ENCODE measurements around the gene USH1C.

The USH1C gene

DNA sequence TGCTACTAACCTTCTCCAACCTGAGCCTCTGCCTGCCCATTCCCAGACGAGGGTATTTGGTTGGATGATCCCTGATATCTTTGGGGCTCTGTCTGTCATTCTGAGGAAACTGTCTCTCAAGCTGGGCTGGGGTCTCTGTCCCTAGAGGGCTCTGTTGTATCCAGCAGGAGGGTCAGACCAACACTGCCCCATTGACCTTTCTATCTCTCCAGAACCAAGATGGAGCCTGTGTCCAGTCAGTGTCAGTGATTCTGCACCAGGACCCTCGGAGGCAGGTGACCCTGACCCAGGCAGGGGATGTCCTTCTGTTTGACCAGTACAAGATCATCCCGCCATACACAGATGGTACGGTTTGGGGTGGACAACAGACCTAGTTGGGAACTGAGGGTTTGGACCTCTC lies 24.7 kb upstream of the USH1C start:
- DNase-seq: no peak

DNA sequence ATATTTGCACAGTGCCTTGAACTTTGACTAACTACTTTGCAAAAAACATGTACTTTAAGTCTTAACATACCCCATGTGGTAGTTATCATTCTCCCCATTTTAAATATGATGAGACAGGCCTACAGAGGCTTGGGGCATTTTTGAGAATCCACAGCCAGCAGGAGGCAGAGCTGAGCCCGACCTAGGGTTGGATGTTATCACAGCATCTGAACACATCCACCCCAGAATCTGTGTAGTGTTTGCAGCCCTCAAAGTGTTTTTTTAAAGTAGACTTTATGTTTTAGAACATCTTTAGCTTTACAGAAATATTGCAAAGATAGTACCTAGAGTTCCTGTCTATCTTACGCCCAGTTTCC lies 20.4 kb upstream of the USH1C start:
- no peak for DNase-seq

DNA sequence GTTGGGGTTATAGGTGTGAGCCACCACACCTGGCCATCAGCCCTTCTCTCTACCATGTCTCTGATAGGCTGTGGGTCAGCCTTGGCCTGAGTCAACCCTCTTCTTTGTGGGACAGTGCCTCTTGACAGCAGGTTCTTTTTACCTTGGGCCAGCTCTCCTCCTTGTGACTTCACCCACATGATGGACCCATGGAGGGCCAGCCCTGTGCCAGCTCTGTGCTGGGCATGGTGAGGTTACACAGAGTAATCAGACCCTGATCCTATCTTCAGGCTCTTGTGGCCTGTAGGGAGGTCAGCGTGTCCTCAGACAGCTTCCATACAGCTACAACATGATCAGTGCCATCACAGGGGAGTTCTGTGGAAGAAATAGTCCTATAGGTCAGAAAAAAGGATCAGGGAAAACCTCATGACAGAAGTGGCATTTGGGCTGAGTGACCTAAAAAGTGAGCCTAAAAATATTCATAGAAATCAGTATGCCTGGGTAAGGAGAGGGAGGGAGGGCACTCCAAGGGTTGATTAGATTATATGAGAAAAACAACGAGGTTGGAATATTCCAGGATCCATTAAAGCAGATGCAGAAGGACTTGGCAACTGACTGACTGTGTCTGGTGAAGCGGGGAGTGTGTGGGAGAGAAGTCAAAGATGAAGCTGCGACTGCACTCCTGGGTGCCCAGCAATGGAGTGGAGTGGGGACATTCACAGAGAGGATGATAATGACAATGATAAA lies 19.9 kb upstream of the USH1C start:
- DNase-seq: no peak

DNA sequence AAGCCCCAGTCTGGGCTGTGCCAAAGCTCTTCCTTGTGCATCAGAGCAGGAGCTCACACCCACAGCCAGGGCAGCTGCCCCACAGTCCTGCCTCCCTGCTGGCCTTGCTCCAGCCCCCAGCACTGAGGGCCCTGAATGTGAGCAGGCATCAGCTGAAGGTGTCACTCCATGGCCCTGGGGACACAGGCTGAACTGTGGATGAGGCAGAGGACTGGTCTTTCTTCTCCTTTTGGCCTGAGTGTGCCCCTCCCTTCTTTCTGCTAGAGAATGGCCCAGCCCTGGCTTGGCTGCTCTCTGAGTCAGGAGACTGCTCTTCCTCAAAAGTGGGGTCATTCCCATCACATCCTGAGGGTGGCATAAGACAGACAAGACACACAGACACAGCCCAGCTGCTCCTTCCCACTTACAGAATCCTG lies 19.0 kb upstream of the USH1C start:
- no peak for DNase-seq

DNA sequence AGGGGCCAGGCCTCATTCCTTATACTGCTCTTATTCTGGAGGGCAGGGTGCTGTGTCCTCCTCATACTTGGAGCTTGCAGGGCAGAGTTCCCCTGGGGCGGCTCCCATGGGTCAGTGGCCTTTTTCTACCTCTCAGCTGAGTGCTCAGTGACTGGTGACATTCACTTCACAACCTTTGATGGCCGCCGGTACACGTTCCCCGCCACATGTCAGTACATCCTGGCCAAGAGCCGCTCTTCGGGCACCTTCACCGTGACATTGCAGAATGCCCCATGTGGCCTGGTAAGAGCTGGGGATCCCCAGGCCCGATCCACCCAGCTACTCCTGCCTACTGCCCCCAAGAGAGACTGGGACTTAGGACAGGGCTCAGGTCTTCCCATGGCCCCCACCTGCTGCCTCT lies 17.3 kb upstream of the USH1C start:
- DNase-seq: no peak

DNA sequence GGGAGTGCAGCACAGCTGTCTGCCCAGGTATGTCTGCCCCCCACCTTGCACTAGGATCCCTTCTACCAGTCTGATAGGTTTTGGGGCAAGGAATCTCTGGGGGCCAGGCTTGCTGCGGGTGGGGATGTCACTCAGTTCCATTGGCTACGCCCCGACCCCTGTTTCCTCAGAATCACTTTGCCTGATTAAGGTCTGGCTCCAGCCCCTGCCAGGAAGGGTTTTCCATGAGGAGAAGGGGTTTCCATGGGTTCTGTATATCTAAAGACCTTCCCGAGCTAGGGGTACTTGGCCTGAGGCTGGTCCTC lies 16.8 kb upstream of the USH1C start:
- DNase-seq: no peak

- DNase-seq: no peak
Measured at GRCh38 chr11:17560281-17561110, 16.3 kb upstream of the USH1C start.

DNA sequence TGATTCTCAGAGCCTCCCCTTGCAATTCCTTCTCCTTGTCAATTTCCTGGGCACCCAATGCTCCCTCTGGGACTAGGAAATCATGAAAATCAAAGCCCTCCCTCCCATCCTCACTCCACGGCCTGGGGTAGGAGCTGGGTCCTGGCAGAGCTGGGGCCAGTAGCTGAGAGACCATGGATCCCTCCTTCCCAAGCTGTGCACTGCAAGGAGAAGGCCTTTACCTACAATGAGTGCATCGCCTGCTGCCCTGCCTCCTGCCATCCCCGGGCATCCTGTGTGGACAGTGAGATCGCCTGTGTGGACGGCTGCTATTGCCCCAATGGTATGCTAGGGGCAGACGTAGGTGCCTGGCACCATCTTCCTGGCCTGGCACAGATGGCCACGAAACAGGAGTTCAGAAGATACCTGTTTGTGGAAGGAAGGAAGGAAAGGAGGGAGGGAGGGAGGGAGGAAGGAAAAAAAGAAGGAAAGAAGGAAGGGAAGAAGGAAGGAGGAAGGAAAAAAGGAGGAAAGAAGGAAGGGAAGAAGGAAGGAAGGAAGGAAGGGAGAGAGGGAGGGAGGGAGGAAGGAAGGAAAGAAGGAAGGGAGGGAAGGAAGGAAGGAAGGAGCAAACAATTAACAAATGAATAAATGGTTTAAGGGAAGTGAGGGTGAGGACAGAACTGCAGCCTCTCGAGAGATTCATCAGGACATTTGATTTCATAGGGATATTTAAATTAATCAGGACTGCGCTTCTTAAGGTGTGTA lies 15.3 kb upstream of the USH1C start:
- no peak for DNase-seq

DNA sequence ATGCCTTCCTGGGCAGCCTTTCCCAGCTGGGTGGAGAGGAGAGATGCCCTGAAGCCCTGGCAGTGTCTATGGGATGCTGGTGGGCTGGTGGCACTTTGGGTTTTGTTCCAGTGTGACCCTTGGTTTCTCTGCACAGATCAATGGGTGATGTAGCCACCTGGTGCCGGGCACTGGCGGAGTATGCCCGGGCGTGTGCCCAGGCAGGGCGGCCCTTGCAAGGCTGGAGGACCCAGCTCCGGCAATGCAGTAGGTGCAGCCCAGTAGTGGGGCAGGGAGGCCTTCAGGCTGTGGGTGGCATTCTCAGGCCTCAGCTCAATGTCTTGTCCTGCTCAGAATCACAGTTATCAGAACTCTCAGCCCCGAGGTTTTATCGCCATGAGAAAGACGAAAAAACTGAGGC lies 14.7 kb upstream of the USH1C start:
- DNase-seq: no peak

- DNase-seq: no peak
Measured at GRCh38 chr11:17558025-17558780, 14.0 kb upstream of the USH1C start.

- DNase-seq: no peak
Measured at GRCh38 chr11:17556999-17557398, 12.8 kb upstream of the USH1C start.

DNA sequence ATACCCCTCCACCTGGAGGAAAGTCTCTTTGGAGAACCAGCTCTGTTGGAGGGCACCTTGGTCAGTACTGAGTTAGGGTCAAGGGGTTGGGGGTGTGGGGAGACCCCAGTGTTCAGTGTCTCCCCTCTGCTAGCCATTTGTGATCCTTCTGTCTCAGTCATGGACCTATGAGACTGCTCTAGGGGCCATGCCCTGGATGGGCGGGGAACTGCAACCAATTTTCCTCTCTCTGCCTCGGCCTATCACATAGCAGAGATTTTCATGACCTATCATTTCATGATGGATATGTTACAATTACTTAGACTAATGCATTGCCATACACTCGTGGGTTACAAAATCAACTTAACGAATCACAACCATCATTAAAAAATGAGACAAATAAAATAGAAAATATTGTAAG lies 10.3 kb upstream of the USH1C start:
- no peak for DNase-seq

GRCh38 chr11:17553249-17553546 lies 9.0 kb upstream of the USH1C start:
- no peak for DNase-seq

DNA sequence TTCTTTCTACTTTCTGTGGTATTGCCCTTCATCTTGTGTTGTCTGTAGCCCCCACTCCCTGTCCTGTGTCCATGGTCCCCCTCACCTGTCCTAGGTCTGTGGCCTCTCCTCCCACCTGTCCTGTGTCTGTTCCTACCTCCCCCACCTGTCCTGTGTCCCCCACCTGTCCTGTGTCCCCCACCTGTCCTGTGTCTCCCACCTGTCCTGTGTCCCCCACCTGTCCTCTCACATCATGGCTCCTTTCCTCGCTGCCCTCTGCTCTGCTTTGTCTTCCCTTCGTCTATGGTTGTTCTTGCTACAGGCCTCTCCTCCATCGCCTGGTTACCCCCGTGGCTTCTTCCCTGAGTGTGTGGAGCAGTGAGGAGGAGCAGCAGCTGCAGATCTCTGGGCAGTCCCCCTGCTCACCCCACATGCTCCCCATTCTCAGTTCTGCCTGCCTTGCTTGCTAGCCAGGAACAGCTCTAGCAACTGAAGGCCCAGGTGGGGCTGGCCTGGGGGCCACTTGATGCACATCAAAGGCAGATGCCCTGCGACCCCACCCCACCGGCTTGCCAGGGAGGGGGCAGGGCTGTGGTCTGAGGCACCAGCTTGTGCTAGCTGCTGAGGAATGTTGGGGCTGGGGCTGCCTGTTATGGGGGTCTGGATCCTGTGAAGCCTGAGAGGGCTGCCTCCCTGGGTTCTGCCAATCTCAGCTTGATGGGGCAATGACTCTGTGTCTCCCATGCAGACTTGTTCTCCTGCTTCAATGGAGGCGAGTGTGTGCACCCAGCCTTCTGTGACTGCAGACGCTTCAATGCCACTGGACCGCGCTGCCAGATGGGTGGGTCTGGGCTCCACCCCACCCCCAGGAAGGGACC lies 8.4 kb upstream of the USH1C start:
- DNase-seq: no peak

DNA sequence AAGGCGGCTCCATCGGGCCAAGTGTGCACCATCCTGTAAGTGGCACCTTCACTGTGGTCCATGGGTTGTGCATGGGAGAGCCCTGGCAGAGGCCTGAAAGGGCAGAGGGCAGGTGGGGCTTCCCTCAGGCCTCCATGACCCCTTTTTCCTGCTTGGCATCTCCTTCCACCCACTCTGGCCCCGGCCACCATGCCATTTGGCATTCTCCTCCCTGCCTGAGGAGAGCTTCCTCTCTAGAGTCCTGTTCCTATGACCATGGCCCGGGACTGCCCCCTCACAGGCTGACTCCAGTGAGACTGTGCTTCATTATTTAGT lies 7.8 kb upstream of the USH1C start:
- DNase-seq: no peak

DNA sequence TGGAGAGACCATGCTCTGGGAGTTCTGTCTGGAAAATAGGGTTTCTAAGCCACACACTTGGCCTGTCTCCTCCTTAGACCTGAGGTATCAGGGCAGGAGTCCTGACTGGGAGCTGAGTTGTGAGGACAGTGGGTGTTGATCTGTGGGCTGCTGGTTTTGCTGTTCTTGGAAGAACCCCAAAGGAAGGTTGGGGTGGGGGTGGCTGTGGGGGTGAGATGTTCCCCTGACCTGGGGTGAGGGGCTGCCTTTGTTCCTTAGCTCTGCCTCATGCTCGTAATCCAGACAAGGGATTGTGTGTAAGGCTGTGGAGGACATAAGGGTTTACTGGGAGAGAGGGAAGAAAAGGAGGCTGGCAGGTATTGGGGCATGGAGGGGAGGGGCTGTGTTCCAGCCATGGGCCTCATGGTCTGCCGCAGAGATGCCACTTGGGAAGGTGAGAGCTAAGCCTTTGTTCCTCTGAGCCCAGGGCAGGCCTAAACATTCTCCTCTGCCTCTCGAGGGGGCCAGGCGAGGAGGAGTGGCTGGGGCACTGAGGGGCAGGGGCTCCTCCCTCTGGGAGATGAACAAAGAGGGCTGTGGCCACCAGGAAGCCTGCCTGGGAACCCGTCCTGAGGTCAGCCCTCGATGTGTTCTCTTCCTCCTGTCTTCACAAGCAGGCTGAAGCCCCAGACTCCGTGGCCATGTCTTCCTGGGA lies 7.3 kb upstream of the USH1C start:
- no peak for DNase-seq

DNA sequence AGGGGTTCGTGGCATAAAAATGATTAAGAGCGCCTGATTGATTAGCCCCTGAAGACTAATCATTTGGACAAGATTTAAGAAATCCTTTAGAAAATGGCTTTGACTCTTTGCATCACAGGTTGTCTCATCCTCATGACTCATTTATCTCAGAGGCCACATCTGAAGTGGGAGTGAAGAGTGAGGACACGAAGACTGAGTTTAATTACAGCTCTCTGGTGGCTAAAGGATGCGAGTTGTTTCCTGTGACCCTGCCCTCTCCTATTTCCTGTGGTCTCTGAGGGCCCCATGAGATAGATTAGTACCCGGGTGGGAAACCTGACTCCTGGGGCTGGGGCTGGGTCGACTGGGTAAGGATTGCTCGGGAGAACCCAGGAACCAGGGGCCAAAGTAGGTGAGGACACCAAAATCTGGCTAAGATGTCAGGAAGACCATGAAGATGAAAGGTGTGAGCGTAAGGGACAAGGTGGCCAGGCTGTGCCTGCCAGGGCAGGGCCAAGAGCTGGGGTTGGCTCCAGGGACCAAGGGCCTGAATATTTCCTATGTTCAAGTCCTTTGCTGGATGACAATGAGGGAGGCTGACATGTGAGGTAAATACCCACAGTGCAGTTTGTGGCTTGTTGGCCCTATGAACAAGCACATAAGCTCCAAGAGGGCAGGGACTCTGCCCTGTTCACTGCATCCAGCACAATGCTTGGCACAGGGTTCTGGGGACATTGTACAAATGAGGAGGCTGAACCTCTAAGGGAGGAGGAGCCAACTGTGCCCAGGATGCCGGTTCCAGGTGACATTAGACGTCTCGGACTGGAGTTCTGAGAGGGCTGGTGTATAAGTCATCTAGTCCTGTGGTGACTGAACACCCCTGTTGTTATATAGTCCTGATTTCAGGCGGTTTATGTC lies 6.5 kb upstream of the USH1C start:
- DNase-seq: no peak

DNA sequence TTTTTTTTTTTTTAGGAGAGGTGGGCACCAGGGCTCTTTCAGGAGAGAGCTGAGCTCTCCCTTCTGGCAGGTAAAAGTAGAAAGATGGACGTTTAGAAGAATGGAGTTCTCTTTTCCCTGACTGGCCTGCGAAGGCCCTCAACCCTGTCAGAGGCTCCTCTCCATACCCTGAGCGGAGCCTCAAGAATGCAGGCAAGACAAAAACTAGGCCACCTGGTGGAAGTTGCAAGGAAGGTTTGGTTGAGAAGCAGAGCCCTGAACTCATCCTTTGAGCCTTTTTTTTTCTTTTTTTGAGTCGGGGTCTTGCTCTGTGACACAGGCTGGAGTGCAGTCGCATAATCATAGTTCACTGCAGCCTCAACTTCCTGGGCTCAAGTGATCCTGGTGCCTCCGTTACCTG lies 4.2 kb upstream of the USH1C start:
- no peak for DNase-seq

- DNase-seq: no peak
Measured at GRCh38 chr11:17547932-17548331, 3.7 kb upstream of the USH1C start.

GRCh38 chr11:17547051-17547577 lies 2.9 kb upstream of the USH1C start, which contains the start of gene OTOG:
OTOG (plus strand) TSS chr11:17547259; CDS start chr11:17547373, 114 bp downstream.
- DNase-seq: no peak

GRCh38 chr11:17546240-17546639 lies 2.0 kb upstream of the USH1C start:
- no peak for DNase-seq

All from left hindlimb (tissue), 1 donor.